GM23338 (cell line): ENCODE results near the gene CRACR2B. TPM values are rescaled to one million over a fixed set of nuclear protein-coding genes. Genes with fewer than 3 reads are reported as not detected.

Source experiments
- ATAC-seq: fragments of 200-7000 bp; cut with Tn5 transposase; 3 replicates; pipeline ENCODE4 v1.9.1; 2020
- DNase-seq: peaks from one replicate; pipeline ENCODE4 v3.0.0-alpha.2; 2015; ENCODE audit warnings: low spot score
- H2AFZ ChIP-seq: fragments of 200-600 bp; sonication (generic); 2 replicates; pipeline ENCODE4 v1.8.0; 2016; ENCODE audit warnings: antibody characterized with exemption, mild to moderate bottlenecking, moderate library complexity
- H3F3A ChIP-seq: fragments of 200-600 bp; sonication (generic); replicated peaks from 2 replicates; pipeline ENCODE4 v1.8.0; 2017; ENCODE audit warnings: antibody characterized with exemption, mixed run types, low read depth
- H3K27ac ChIP-seq: fragments of 200-600 bp; sonication (generic); 2 replicates; pipeline ENCODE4 v1.6.1; 2016; ENCODE audit warnings: low read depth
- H3K27me3 ChIP-seq: fragments of 200-600 bp; sonication (generic); 2 replicates; pipeline ENCODE4 v1.8.0; 2016; ENCODE audit warnings: mild to moderate bottlenecking, mixed run types, moderate library complexity; ENCODE audit not compliant: insufficient read depth
- H3K36me3 ChIP-seq: fragments of 200-600 bp; sonication (generic); 2 replicates; pipeline ENCODE4 v1.8.0; 2016; ENCODE audit warnings: mild to moderate bottlenecking; ENCODE audit not compliant: insufficient read depth
- H3K4me1 ChIP-seq: fragments of 200-600 bp; sonication (generic); 2 replicates; pipeline ENCODE4 v1.8.0; 2016; ENCODE audit warnings: mild to moderate bottlenecking, moderate library complexity; ENCODE audit not compliant: insufficient read depth
- H3K4me2 ChIP-seq: fragments of 200-600 bp; sonication (generic); 2 replicates; pipeline ENCODE4 v1.7.1; 2017; ENCODE audit warnings: mixed run types
- H3K4me3 ChIP-seq: fragments of 200-600 bp; sonication (generic); 2 replicates; pipeline ENCODE4 v1.6.1; 2016; ENCODE audit warnings: mixed run types
- H3K79me2 ChIP-seq: fragments of 200-600 bp; sonication (generic); replicated peaks from 2 replicates; pipeline ENCODE4 v1.8.0; 2017; ENCODE audit warnings: mild to moderate bottlenecking; ENCODE audit not compliant: insufficient read depth
- H3K9me2 ChIP-seq: fragments of 200-600 bp; sonication (generic); 2 replicates; pipeline ENCODE4 v1.8.0; 2017; ENCODE audit not compliant: insufficient read depth
- H4K20me1 ChIP-seq: fragments of 200-600 bp; sonication (generic); replicated peaks from 2 replicates; pipeline ENCODE4 v1.8.0; 2017; ENCODE audit warnings: mild to moderate bottlenecking; ENCODE audit not compliant: insufficient read depth
- H3K27ac Mint-ChIP-seq: 2 replicates; pipeline ENCODE4 v1.8.0; 2020; ENCODE audit warnings: inconsistent platforms, mild to moderate bottlenecking, moderate library complexity, mixed read lengths
- H3K27me3 Mint-ChIP-seq: 3 replicates; pipeline ENCODE4 v1.8.0; 2022; ENCODE audit warnings: low read depth, mild to moderate bottlenecking, moderate library complexity, mixed read lengths, inconsistent platforms; ENCODE audit not compliant: insufficient read depth, poor library complexity
- H3K36me3 Mint-ChIP-seq: 3 replicates; pipeline ENCODE4 v1.8.0; 2021; ENCODE audit warnings: low read depth, mild to moderate bottlenecking, inconsistent platforms, moderate library complexity, mixed read lengths
- H3K4me1 Mint-ChIP-seq: 3 replicates; pipeline ENCODE4 v1.8.0; 2020; ENCODE audit warnings: mild to moderate bottlenecking, inconsistent platforms, mixed read lengths
- H3K4me3 Mint-ChIP-seq: 3 replicates; pipeline ENCODE4 v1.8.0; 2021; ENCODE audit warnings: moderate library complexity, mild to moderate bottlenecking, inconsistent platforms, mixed read lengths
- H3K9me3 Mint-ChIP-seq: 3 replicates; pipeline ENCODE4 v1.8.0; 2020; ENCODE audit warnings: moderate library complexity, mild to moderate bottlenecking, inconsistent platforms, mixed read lengths
- CREB1 ChIP-seq: fragments of 250-450 bp; sonication (Bioruptor Pico); IDR thresholded peaks from 2 replicates; pipeline ENCODE4 v1.5.0; 2020; ENCODE audit warnings: low read depth, mild to moderate bottlenecking, moderate library complexity
- EZH2 ChIP-seq: fragments of 200-600 bp; sonication (generic); IDR thresholded peaks from one replicate; pipeline ENCODE4 v1.8.0; 2017; ENCODE audit warnings: antibody characterized with exemption, mild to moderate bottlenecking, low read depth; ENCODE audit not compliant: unreplicated experiment
- EZH2phosphoT487 ChIP-seq: fragments of 200-600 bp; sonication (generic); IDR thresholded peaks from one replicate; pipeline ENCODE4 v1.8.1; 2018; ENCODE audit warnings: antibody characterized with exemption; ENCODE audit not compliant: unreplicated experiment
- JUNB ChIP-seq: IDR thresholded peaks from one replicate; pipeline ENCODE4 v1.6.1; 2016; ENCODE audit warnings: antibody characterized with exemption; ENCODE audit not compliant: unreplicated experiment
- NANOG ChIP-seq: IDR thresholded peaks from 2 replicates; pipeline ENCODE4 v1.6.1; 2016; ENCODE audit warnings: antibody characterized with exemption, borderline replicate concordance
- POLR2AphosphoS5 ChIP-seq: IDR thresholded peaks from 2 replicates; pipeline ENCODE4 v1.6.1; 2016; ENCODE audit warnings: antibody characterized with exemption, low read depth
- STAT1 ChIP-seq: IDR thresholded peaks from one replicate; pipeline ENCODE4 v1.6.1; 2016; ENCODE audit warnings: antibody characterized with exemption; ENCODE audit not compliant: unreplicated experiment
- ZNF114 ChIP-seq: fragments of 250-450 bp; sonication (Bioruptor Pico); IDR thresholded peaks from 2 replicates; pipeline ENCODE4 v1.5.0; 2020; ENCODE audit warnings: mild to moderate bottlenecking, moderate library complexity
- ZNF331 ChIP-seq: fragments of 250-450 bp; sonication (Bioruptor Pico); IDR thresholded peaks from 2 replicates; pipeline ENCODE4 v1.5.0; 2020; ENCODE audit warnings: low read depth, mild to moderate bottlenecking, moderate library complexity
- polyA plus RNA-seq: library from polyadenylated mRNA; unstranded; fragments of >200 nt; fragmentation: Nextera tagmentation; extraction: Ambion mirVana; gene quantifications from 2 replicates; pipeline ENCODE4 v1.2.1, GENCODE V29; 2016
- total RNA-seq: library from RNA; depleted of rRNA; stranded (reverse); fragments of >200 nt; shearing (Covaris generic); gene quantifications from 2 replicates; pipeline ENCODE4 v1.2.3, GENCODE V29; 2014
- TF ChIP-seq, protein P1 (sequence below), 2 experiments: fragments of 200-600 bp in 1 of 2; sonication (generic) in 1 of 2; conservative IDR thresholded peaks; 2 replicates each; pipeline versions ENCODE4 v1.5.1 to v1.6.1; 2016 to 2017; ENCODE audit warnings: antibody characterized with exemption in 2 of 2, low read depth in 2 of 2, mild to moderate bottlenecking in 2 of 2, moderate library complexity in 1 of 2
- TF ChIP-seq, protein P2 (sequence below): fragments of 250-450 bp; sonication (Bioruptor Pico); IDR thresholded peaks from 2 replicates; pipeline ENCODE4 v1.5.0; 2020; ENCODE audit warnings: mild to moderate bottlenecking, moderate library complexity
- TF ChIP-seq, protein P3 (sequence below): IDR thresholded peaks from 2 replicates; pipeline ENCODE4 v1.6.1; 2016; ENCODE audit warnings: antibody characterized with exemption
- TF ChIP-seq, protein P4 (sequence below): IDR thresholded peaks from one replicate; pipeline ENCODE4 v1.6.1; 2018; ENCODE audit warnings: antibody characterized with exemption; ENCODE audit not compliant: unreplicated experiment

CRACR2B gene
- total and polyA plus RNA-seq, 2 experiments from 2014 or later, result 55.9 to 64.1 TPM

DNA sequence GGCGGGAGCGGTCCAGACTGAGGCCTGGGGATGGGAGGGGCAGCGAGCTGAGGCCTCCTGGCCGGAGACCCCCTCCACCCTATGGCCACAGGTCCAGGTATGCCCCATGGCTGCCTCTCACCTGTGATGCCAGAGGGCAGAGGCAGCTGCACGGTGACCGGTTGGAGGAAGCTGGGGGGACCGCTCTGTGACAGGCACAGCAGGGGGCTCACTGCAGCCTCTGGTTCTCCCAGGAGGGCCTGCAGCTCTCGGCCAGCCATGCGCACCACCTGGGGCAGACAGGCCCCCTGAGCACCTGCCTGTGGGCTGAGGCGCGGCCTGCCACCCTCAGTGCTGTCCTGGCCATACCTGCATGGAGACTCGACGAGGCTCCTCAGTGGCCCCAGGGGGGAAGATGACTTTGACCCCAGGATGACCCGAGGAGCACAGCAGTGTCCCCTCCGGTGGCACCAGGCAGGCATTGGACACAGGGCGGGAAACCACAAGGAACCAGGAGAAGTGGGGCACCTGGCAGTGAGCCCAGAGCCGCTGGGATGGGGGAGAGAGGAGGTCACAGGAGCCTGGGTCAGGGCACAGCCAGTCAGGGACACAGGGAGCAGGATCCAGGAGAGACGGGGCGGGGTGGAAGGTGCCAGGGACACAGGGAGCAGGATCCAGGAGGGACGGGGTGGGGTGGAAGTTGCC lies 26.5 kb upstream of the CRACR2B start:
- Mint-ChIP-seq H3K27ac (no peak overlapping the region), H3K36me3 (peaks cover 2% of the 10 kb centered on the region; the same call in 1 of the 3 replicates), H3K9me3 (no peaks in the 10 kb centered on the region), H3K4me1 (peaks cover 12% of the 10 kb centered on the region; the same call in 2 of the 3 replicates), H3K4me3 (no peak overlapping the region), H3K27me3 (peaks cover 11% of the 10 kb centered on the region)
- Histone ChIP-seq H3K36me3 (no peaks in the 10 kb centered on the region), H2AFZ (no peak overlapping the region), H3K4me2 (no peak overlapping the region), H3K27me3 (no peaks in the 10 kb centered on the region), H3K79me2 (no peaks in the 10 kb centered on the region; the same call in 1 of the 2 replicates), H3K4me3 (no peak overlapping the region), H4K20me1 (no peaks in the 10 kb centered on the region), H3F3A (peaks cover 20% of the 10 kb centered on the region; the same call in 1 of the 2 replicates), H3K4me1 (peaks cover 15% of the 10 kb centered on the region; the same call in 1 of the 2 replicates), H3K9me2 (no peaks in the 10 kb centered on the region), H3K27ac (no peak overlapping the region)
- DNase-seq (no peak), ATAC-seq (no peak)
- TF ChIP-seq NANOG, result no peak
- TF ChIP-seq, protein P1, sequence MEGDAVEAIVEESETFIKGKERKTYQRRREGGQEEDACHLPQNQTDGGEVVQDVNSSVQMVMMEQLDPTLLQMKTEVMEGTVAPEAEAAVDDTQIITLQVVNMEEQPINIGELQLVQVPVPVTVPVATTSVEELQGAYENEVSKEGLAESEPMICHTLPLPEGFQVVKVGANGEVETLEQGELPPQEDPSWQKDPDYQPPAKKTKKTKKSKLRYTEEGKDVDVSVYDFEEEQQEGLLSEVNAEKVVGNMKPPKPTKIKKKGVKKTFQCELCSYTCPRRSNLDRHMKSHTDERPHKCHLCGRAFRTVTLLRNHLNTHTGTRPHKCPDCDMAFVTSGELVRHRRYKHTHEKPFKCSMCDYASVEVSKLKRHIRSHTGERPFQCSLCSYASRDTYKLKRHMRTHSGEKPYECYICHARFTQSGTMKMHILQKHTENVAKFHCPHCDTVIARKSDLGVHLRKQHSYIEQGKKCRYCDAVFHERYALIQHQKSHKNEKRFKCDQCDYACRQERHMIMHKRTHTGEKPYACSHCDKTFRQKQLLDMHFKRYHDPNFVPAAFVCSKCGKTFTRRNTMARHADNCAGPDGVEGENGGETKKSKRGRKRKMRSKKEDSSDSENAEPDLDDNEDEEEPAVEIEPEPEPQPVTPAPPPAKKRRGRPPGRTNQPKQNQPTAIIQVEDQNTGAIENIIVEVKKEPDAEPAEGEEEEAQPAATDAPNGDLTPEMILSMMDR (conservative IDR thresholded peaks at IDR 0.05; ENCODE audit: low read depth in 2 of 2), result no peak
- TF ChIP-seq STAT1, result no peak
- TF ChIP-seq EZH2phosphoT487, result no peak
- TF ChIP-seq CREB1 (CRISPR knock-in tag), result no peak
- no peak for TF ChIP-seq ZNF331 (CRISPR knock-in tag)
- no peak for TF ChIP-seq POLR2AphosphoS5
- no peak for TF ChIP-seq JUNB
- TF ChIP-seq, protein P2, sequence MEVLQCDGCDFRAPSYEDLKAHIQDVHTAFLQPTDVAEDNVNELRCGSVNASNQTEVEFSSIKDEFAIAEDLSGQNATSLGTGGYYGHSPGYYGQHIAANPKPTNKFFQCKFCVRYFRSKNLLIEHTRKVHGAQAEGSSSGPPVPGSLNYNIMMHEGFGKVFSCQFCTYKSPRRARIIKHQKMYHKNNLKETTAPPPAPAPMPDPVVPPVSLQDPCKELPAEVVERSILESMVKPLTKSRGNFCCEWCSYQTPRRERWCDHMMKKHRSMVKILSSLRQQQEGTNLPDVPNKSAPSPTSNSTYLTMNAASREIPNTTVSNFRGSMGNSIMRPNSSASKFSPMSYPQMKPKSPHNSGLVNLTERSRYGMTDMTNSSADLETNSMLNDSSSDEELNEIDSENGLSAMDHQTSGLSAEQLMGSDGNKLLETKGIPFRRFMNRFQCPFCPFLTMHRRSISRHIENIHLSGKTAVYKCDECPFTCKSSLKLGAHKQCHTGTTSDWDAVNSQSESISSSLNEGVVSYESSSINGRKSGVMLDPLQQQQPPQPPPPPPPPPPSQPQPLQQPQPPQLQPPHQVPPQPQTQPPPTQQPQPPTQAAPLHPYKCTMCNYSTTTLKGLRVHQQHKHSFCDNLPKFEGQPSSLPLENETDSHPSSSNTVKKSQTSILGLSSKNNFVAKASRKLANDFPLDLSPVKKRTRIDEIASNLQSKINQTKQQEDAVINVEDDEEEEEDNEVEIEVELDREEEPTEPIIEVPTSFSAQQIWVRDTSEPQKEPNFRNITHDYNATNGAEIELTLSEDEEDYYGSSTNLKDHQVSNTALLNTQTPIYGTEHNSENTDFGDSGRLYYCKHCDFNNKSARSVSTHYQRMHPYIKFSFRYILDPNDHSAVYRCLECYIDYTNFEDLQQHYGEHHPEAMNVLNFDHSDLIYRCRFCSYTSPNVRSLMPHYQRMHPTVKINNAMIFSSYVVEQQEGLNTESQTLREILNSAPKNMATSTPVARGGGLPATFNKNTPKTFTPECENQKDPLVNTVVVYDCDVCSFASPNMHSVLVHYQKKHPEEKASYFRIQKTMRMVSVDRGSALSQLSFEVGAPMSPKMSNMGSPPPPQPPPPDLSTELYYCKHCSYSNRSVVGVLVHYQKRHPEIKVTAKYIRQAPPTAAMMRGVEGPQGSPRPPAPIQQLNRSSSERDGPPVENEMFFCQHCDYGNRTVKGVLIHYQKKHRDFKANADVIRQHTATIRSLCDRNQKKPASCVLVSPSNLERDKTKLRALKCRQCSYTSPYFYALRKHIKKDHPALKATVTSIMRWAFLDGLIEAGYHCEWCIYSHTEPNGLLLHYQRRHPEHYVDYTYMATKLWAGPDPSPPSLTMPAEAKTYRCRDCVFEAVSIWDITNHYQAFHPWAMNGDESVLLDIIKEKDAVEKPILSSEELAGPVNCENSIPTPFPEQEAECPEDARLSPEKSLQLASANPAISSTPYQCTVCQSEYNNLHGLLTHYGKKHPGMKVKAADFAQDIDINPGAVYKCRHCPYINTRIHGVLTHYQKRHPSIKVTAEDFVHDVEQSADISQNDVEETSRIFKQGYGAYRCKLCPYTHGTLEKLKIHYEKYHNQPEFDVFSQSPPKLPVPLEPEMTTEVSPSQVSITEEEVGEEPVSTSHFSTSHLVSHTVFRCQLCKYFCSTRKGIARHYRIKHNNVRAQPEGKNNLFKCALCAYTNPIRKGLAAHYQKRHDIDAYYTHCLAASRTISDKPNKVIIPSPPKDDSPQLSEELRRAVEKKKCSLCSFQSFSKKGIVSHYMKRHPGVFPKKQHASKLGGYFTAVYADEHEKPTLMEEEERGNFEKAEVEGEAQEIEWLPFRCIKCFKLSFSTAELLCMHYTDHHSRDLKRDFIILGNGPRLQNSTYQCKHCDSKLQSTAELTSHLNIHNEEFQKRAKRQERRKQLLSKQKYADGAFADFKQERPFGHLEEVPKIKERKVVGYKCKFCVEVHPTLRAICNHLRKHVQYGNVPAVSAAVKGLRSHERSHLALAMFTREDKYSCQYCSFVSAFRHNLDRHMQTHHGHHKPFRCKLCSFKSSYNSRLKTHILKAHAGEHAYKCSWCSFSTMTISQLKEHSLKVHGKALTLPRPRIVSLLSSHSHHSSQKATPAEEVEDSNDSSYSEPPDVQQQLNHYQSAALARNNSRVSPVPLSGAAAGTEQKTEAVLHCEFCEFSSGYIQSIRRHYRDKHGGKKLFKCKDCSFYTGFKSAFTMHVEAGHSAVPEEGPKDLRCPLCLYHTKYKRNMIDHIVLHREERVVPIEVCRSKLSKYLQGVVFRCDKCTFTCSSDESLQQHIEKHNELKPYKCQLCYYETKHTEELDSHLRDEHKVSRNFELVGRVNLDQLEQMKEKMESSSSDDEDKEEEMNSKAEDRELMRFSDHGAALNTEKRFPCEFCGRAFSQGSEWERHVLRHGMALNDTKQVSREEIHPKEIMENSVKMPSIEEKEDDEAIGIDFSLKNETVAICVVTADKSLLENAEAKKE, result no peak
- TF ChIP-seq ZNF114 (CRISPR knock-in tag), result no peak
- TF ChIP-seq EZH2, result no peak
- TF ChIP-seq, protein P3, sequence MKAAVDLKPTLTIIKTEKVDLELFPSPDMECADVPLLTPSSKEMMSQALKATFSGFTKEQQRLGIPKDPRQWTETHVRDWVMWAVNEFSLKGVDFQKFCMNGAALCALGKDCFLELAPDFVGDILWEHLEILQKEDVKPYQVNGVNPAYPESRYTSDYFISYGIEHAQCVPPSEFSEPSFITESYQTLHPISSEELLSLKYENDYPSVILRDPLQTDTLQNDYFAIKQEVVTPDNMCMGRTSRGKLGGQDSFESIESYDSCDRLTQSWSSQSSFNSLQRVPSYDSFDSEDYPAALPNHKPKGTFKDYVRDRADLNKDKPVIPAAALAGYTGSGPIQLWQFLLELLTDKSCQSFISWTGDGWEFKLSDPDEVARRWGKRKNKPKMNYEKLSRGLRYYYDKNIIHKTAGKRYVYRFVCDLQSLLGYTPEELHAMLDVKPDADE, result no peak
- TF ChIP-seq, protein P4, sequence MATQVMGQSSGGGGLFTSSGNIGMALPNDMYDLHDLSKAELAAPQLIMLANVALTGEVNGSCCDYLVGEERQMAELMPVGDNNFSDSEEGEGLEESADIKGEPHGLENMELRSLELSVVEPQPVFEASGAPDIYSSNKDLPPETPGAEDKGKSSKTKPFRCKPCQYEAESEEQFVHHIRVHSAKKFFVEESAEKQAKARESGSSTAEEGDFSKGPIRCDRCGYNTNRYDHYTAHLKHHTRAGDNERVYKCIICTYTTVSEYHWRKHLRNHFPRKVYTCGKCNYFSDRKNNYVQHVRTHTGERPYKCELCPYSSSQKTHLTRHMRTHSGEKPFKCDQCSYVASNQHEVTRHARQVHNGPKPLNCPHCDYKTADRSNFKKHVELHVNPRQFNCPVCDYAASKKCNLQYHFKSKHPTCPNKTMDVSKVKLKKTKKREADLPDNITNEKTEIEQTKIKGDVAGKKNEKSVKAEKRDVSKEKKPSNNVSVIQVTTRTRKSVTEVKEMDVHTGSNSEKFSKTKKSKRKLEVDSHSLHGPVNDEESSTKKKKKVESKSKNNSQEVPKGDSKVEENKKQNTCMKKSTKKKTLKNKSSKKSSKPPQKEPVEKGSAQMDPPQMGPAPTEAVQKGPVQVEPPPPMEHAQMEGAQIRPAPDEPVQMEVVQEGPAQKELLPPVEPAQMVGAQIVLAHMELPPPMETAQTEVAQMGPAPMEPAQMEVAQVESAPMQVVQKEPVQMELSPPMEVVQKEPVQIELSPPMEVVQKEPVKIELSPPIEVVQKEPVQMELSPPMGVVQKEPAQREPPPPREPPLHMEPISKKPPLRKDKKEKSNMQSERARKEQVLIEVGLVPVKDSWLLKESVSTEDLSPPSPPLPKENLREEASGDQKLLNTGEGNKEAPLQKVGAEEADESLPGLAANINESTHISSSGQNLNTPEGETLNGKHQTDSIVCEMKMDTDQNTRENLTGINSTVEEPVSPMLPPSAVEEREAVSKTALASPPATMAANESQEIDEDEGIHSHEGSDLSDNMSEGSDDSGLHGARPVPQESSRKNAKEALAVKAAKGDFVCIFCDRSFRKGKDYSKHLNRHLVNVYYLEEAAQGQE, result no peak
